Diencephalon (tissue), 1 donor: ENCODE data around the gene LGALS13. TPM values are rescaled to one million over a fixed set of nuclear protein-coding genes. Genes with fewer than 3 reads are reported as not detected.

Experiments
- small RNA-seq: library from RNA; depleted of rRNA; stranded (forward); fragments of <200 nt; gene quantifications from one replicate; pipeline ENCODE3, GENCODE V24; 2014
- total RNA-seq: library from RNA; depleted of rRNA; stranded (reverse); fragments of >200 nt; gene quantifications from one replicate; pipeline ENCODE4 v1.2.3, GENCODE V29; 2014

The LGALS13 gene, protein sequence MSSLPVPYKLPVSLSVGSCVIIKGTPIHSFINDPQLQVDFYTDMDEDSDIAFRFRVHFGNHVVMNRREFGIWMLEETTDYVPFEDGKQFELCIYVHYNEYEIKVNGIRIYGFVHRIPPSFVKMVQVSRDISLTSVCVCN
- not detected for total RNA-seq

DNA sequence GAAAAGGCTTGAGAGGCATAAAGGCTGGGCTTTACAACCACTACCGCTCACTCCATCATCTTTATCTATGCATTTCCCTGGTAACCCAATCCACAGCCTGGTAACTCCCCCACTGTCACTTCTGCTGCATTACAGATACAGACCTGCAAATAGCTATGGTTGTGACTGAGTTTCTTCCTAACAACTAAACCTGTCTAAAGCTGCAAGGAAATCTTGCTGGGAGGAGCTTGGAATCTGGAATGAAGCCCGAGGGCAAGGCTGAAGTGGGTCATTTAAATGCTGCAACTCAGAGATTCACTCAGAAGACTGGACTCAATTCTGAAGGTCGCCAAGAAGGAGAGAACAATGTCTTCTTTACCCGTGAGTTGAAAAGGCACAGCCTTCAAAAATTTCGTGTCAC is at the start of gene LGALS13:
Gene LGALS13 (plus strand): TSS at position 301 of the 400 bp plus-strand sequence. CDS start 45 bp downstream, at position 346.

DNA sequence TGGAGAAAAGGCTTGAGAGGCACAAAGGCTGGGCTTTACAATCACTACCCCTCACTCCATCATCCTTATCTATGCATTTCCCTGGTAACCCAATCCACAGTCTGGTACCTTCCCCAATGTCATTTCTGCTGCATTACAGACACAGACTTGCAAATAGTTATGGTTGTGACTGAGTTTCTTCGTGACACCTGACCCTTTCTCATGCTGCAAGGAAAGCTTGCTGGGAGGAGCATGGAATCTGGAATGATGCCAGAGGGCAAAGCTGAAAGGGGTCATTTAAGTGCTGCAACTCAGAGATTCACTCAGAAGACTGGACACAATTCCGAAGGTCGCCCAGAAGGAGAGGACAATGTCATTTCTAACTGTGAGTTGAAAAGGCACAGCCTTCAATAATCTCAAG is 53.3 kb downstream of the LGALS13 start, which contains the start of gene LGALS16:
Gene LGALS16 (plus strand): TSS at position 301 of the 400 bp plus-strand sequence. CDS start 49 bp downstream, at position 350.

Small RNA genes within 50 kb of the gene (small RNA-seq; reads per million reads assigned to genes)
- gene AC005176.2: not detected
- not detected for gene RPS29P24
- gene RPS29P25: not detected
- not detected for gene RPS29P26
- gene RPS29P30: not detected

Other genes starting within 250 kb of the LGALS13 start
- gene PAF1, start 211.4 kb upstream of the LGALS13 start, total RNA-seq: 31.4 TPM
- gene MED29, start 211.1 kb upstream of the LGALS13 start, total RNA-seq: 24.5 TPM
- gene ZFP36, start 195.7 kb upstream of the LGALS13 start, total RNA-seq: 1.8 TPM
- gene PLEKHG2, start 189.9 kb upstream of the LGALS13 start, total RNA-seq: 19.8 TPM
- 146 TPM for gene RPS16, start 166.6 kb upstream of the LGALS13 start, total RNA-seq
- gene SUPT5H, start 156.9 kb upstream of the LGALS13 start, total RNA-seq: 54.4 TPM
- 48.9 TPM for gene TIMM50, start 121.7 kb upstream of the LGALS13 start, total RNA-seq
- 17.5 TPM for gene DLL3, start 103.6 kb upstream of the LGALS13 start, total RNA-seq
- not detected for gene SELENOV, start 87.4 kb upstream of the LGALS13 start, total RNA-seq
- 23.1 TPM for gene EID2B, start 69.7 kb upstream of the LGALS13 start, total RNA-seq
- gene EID2, start 62.4 kb upstream of the LGALS13 start, total RNA-seq: 24.0 TPM
- gene LGALS16, start 53.4 kb downstream of the LGALS13 start, total RNA-seq: not detected
- gene LGALS14, start 102.0 kb downstream of the LGALS13 start, total RNA-seq: 1.4 TPM
- not detected for gene CLC, start 135.5 kb downstream of the LGALS13 start, total RNA-seq
- gene LEUTX, start 176.3 kb downstream of the LGALS13 start, total RNA-seq: not detected
- gene DYRK1B, start 231.6 kb downstream of the LGALS13 start, total RNA-seq: 20.8 TPM
- gene FBL, start 243.9 kb downstream of the LGALS13 start, total RNA-seq: 120 TPM